Measurements from ENCODE around the gene FRMD4B.
"Not testable (repeated sequence)": the region's sequence is repeated elsewhere in the genome, so short reads cannot be mapped to it uniquely, and the experiment has no call there.

- TF ChIP-seq EZH2phosphoT487 (IDR thresholded peaks at IDR 0.05; ENCODE audit: insufficient read depth, low read depth); EZH2 (IDR thresholded peaks at IDR 0.05; ENCODE audit: insufficient read depth, poor library complexity, severe bottlenecking): not testable (repeated sequence)
These were observed 108.5 kb downstream of the FRMD4B start for GRCh38 chr3:69277403-69277802.
